CD4-positive, CD25-positive, alpha-beta regulatory T cell (primary cell): ENCODE measurements around the gene CEACAM6. TPM values are rescaled to one million over a fixed set of nuclear protein-coding genes. Genes with fewer than 3 reads are reported as not detected.

Source experiments
- ATAC-seq, 2 donors: fragments of 150-1000 bp; cut with Tn5 transposase; one replicate each; pipeline ENCODE4 v1.10.0; 2021; ENCODE audit warnings: low read depth in 2 of 2, moderate number of reproducible peaks in 2 of 2, moderate library complexity in 1 of 2
- DNase-seq, 3 donors: peaks; one replicate each; pipeline versions ENCODE4 v3.0.0 to v3.0.0-alpha.2; 2012 to 2022; ENCODE audit warnings: mixed read lengths in 1 of 3
- H3K27ac ChIP-seq: one replicate; pipeline ENCODE4 v1.7.0; 2013; ENCODE audit warnings: mild to moderate bottlenecking, low read length; ENCODE audit not compliant: insufficient read depth, poor library complexity, severe bottlenecking
- H3K27me3 ChIP-seq: one replicate; pipeline ENCODE4 v1.7.0; 2013; ENCODE audit warnings: low read length; ENCODE audit not compliant: control insufficient read depth, insufficient read depth
- H3K36me3 ChIP-seq: one replicate; pipeline ENCODE4 v1.7.0; 2013; ENCODE audit warnings: mild to moderate bottlenecking, low read length, moderate library complexity; ENCODE audit not compliant: control insufficient read depth, insufficient read depth
- H3K4me1 ChIP-seq: 2 replicates; pipeline ENCODE4 v1.7.0; 2013; ENCODE audit warnings: mild to moderate bottlenecking, low read length; ENCODE audit not compliant: insufficient read depth, control insufficient read depth, poor library complexity, severe bottlenecking
- H3K4me3 ChIP-seq: one replicate; pipeline ENCODE4 v1.7.0; 2013; ENCODE audit warnings: low read depth, mild to moderate bottlenecking, low read length, moderate library complexity
- H3K9me3 ChIP-seq, 2 experiments: 1 replicate in 1 of 2; 2 replicates in 1 of 2; pipeline ENCODE4 v1.7.0; 2013; ENCODE audit warnings: low read length in 2 of 2, mild to moderate bottlenecking in 1 of 2, moderate library complexity in 1 of 2; ENCODE audit not compliant: control insufficient read depth in 2 of 2
- H3K27ac Mint-ChIP-seq, 3 donors: one replicate each; pipeline ENCODE4 v1.8.0; 2020 to 2022; ENCODE audit warnings: mild to moderate bottlenecking in 3 of 3, mixed read lengths in 3 of 3, moderate library complexity in 2 of 3
- H3K27me3 Mint-ChIP-seq: one replicate; pipeline ENCODE4 v1.8.0; 2022; ENCODE audit warnings: mild to moderate bottlenecking, mixed read lengths
- H3K36me3 Mint-ChIP-seq: one replicate; pipeline ENCODE4 v1.8.0; 2020; ENCODE audit warnings: mixed read lengths
- H3K4me1 Mint-ChIP-seq, 4 donors: one replicate each; pipeline ENCODE4 v1.8.0; 2020 to 2022; ENCODE audit warnings: mixed read lengths in 4 of 4, mild to moderate bottlenecking in 1 of 4
- H3K4me3 Mint-ChIP-seq, 4 donors: one replicate each; pipeline ENCODE4 v1.8.0; 2020 to 2022; ENCODE audit warnings: mild to moderate bottlenecking in 4 of 4, mixed read lengths in 4 of 4, moderate library complexity in 3 of 4
- H3K9me3 Mint-ChIP-seq, 7 donors: one replicate each; pipeline ENCODE4 v1.8.0; 2020 to 2022; ENCODE audit warnings: mixed read lengths in 7 of 7, mild to moderate bottlenecking in 3 of 7, moderate library complexity in 2 of 7
- polyA plus RNA-seq, 4 donors: library from polyadenylated mRNA; unstranded; fragments of 300-500 nt; fragmentation: Illumina TruSeq; gene quantifications; one replicate each; pipeline ENCODE4 v1.2.3, GENCODE V29; 2021
- total RNA-seq: library from RNA; stranded (reverse); gene quantifications from one replicate; pipeline ENCODE4 v1.2.3, GENCODE V29; 2022

The CEACAM6 gene
- total and polyA plus RNA-seq, 5 donors from 2014 or later, result not detected

DNA sequence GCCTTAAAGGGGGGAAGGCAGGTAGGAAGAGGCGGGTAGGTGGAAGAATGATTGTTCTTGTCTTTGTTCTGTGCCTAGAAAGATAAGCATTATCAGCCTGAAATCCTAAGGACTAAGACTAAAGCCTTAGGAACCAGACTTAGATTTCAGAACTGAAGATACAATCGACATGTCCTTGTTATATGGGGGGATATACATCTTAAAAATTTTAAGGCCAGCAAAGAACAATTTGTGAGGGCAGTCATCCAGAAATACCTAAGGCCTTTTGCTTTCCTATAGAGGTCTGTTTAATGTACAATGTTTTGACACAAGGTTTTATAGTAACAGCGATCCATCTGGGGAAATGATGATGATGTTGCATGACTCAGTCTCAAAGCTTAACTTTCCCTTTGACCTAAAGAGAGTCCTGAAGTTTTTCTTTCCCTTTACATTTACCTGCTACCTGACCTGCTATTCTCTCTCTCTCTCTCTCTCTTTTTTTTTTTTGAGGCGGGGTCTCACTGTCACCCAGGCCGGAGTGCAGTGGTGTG lies 20.2 kb upstream of the CEACAM6 start:
- peaks cover 0 to 1% (median 0%) of the 10 kb centered on the region in 7 donors for H3K9me3 Mint-ChIP-seq
- H3K9me3 ChIP-seq, result no peaks in the 10 kb centered on the region
- no peaks in the 10 kb centered on the region for H3K4me1 Mint-ChIP-seq
- H3K27ac Mint-ChIP-seq, result no peak overlapping the region
- H3K4me3 ChIP-seq, result no peak overlapping the region
- ATAC-seq (no peak), DNase-seq (no peak)
- no peak overlapping the region for H3K4me3 Mint-ChIP-seq
- H3K27me3 ChIP-seq, result peaks cover 8% of the 10 kb centered on the region
- H3K27ac ChIP-seq, result no peak overlapping the region
- no peaks in the 10 kb centered on the region for H3K36me3 ChIP-seq
- no peaks in the 10 kb centered on the region for H3K36me3 Mint-ChIP-seq
- no peaks in the 10 kb centered on the region for H3K4me1 ChIP-seq
- peaks cover 40% of the 10 kb centered on the region for H3K27me3 Mint-ChIP-seq

GRCh38 chr19:41739361-41739760 lies 16.0 kb upstream of the CEACAM6 start:
- Histone ChIP-seq H3K27me3 (peaks cover 8% of the 10 kb centered on the region), H3K4me1 (no peaks in the 10 kb centered on the region), H3K27ac (no peak overlapping the region), H3K9me3 (no peaks in the 10 kb centered on the region), H3K4me3 (no peak overlapping the region), H3K36me3 (no peaks in the 10 kb centered on the region)
- Mint-ChIP-seq H3K27ac (no peak overlapping the region), H3K36me3 (no peaks in the 10 kb centered on the region), H3K4me1 (peaks cover 0 to under 1% (median 0%) of the 10 kb centered on the region in 4 donors), H3K4me3 (no peak overlapping the region), H3K27me3 (peaks cover 53% of the 10 kb centered on the region), H3K9me3 (peaks cover 0 to 1% (median 0%) of the 10 kb centered on the region in 7 donors)
- DNase-seq, result no peak
- no peak for ATAC-seq

DNA sequence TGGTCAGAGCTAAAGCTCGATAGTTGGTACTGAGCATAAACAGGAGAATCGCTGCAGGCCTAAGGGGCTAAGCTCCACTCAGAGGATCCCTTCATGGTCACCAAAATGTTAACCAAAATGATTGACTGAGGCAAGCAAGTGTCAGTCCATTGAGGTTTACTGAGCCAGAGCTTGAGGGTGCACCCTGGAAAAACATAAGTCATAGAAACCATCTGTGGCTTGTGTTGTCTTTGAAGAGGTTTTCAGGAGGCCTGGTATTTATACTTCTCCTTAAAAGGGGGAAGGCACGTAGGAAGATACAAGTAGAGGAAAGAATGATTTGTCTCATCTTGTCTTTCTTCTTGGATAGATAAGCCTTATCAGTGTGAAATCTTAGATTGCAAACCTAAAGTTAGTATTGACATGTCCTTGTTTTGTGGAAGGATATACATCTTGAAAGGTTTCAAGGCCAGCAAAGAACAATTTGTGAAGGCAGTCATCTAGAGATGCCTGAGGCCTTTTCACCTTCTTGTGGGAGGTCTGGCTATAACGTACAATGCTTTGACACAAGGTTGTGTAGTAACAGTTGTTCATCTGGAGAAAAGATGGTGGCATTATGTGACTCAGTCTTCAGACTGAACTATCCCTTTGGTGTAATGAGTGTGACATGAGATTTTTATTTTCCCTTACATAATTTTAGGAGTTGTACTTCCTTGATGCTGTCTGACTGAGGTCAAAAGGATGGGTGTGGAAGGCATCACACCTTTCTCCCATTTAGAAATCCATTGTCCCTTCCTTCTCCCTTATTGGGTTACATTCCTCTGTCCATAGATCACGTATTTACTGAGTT lies 14.7 kb upstream of the CEACAM6 start:
- Histone ChIP-seq H3K27me3 (peaks cover 8% of the 10 kb centered on the region), H3K9me3 (no peaks in the 10 kb centered on the region), H3K4me3 (no peak overlapping the region), H3K36me3 (no peaks in the 10 kb centered on the region), H3K27ac (no peak overlapping the region), H3K4me1 (no peaks in the 10 kb centered on the region)
- no peaks in the 10 kb centered on the region for H3K9me3 Mint-ChIP-seq
- ATAC-seq (no peak), DNase-seq (no peak)
- no peak overlapping the region for H3K27ac Mint-ChIP-seq
- H3K4me1 Mint-ChIP-seq, result peaks cover 0 to 6% (median 0%) of the 10 kb centered on the region in 4 donors
- H3K4me3 Mint-ChIP-seq, result no peak overlapping the region
- no peaks in the 10 kb centered on the region for H3K36me3 Mint-ChIP-seq
- peaks cover 47% of the 10 kb centered on the region for H3K27me3 Mint-ChIP-seq

- Mint-ChIP-seq H3K4me3 (no peak overlapping the region), H3K4me1 (peaks cover 0 to 7% (median 0%) of the 10 kb centered on the region in 4 donors), H3K27ac (no peak overlapping the region), H3K36me3 (no peaks in the 10 kb centered on the region), H3K9me3 (no peaks in the 10 kb centered on the region), H3K27me3 (peaks cover 45% of the 10 kb centered on the region)
- Histone ChIP-seq H3K4me3 (no peak overlapping the region), H3K27ac (no peak overlapping the region), H3K27me3 (peaks cover 7% of the 10 kb centered on the region), H3K9me3 (no peaks in the 10 kb centered on the region), H3K4me1 (no peaks in the 10 kb centered on the region), H3K36me3 (no peaks in the 10 kb centered on the region)
- ATAC-seq (no peak), DNase-seq (no peak)
Measured at GRCh38 chr19:41741244-41741554, 14.1 kb upstream of the CEACAM6 start.

DNA sequence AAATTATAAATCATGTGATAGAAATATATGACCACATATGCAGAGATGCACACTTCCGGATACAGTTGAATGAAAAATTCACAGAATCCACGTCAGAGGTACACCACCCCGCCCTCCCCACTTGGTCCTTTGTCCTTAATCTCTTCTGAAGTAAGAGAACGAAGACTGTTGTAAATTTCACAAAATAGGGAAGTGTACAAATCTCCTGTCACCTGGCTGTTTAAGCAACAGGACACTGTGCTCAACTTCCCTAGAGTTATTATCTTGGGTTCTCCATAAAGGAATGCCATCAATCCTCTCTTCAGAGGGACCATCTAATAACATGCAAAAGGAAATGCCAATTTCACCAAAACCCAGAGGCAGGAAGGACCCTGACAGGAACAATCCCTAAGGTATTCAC lies 10.5 kb upstream of the CEACAM6 start:
- H3K27me3 ChIP-seq, result peaks cover 5% of the 10 kb centered on the region
- Mint-ChIP-seq H3K36me3 (no peaks in the 10 kb centered on the region), H3K27ac (peak overlapping the region in 1 of 3 donors; percentile 6), H3K27me3 (peaks cover 52% of the 10 kb centered on the region), H3K9me3 (no peaks in the 10 kb centered on the region), H3K4me1 (peaks cover 0 to 13% (median 0%) of the 10 kb centered on the region in 4 donors), H3K4me3 (no peak overlapping the region)
- H3K27ac ChIP-seq, result no peak overlapping the region
- H3K4me3 ChIP-seq, result no peak overlapping the region
- no peaks in the 10 kb centered on the region for H3K4me1 ChIP-seq
- no peaks in the 10 kb centered on the region for H3K9me3 ChIP-seq
- H3K36me3 ChIP-seq, result no peaks in the 10 kb centered on the region
- peak in 1 of 3 donors; percentile 37 for DNase-seq
- ATAC-seq, result no peak

GRCh38 chr19:41745756-41746155 lies 9.6 kb upstream of the CEACAM6 start:
- Mint-ChIP-seq H3K27me3 (peaks cover 49% of the 10 kb centered on the region), H3K36me3 (no peaks in the 10 kb centered on the region), H3K9me3 (no peaks in the 10 kb centered on the region), H3K4me3 (no peak overlapping the region), H3K27ac (no peak overlapping the region), H3K4me1 (peaks cover 0 to 13% (median 0%) of the 10 kb centered on the region in 4 donors)
- H3K27ac ChIP-seq, result no peak overlapping the region
- H3K9me3 ChIP-seq, result no peaks in the 10 kb centered on the region
- no peaks in the 10 kb centered on the region for H3K36me3 ChIP-seq
- DNase-seq (no peak), ATAC-seq (no peak)
- H3K4me1 ChIP-seq, result no peaks in the 10 kb centered on the region
- H3K27me3 ChIP-seq, result peaks cover 5% of the 10 kb centered on the region
- H3K4me3 ChIP-seq, result no peak overlapping the region

- Mint-ChIP-seq H3K4me1 (peaks cover 0 to 13% (median 0%) of the 10 kb centered on the region in 4 donors), H3K27me3 (peaks cover 50% of the 10 kb centered on the region)
Measured at GRCh38 chr19:41746593-41747227, 8.6 kb upstream of the CEACAM6 start.

More at GRCh38 chr19:41746593-41747227, 8.6 kb upstream of the CEACAM6 start:
- H3K27ac Mint-ChIP-seq, result peak overlapping the region in 1 of 3 donors; percentile 22
- Histone ChIP-seq H3K36me3 (no peaks in the 10 kb centered on the region), H3K27me3 (peaks cover 5% of the 10 kb centered on the region), H3K4me3 (no peak overlapping the region), H3K9me3 (no peaks in the 10 kb centered on the region), H3K4me1 (no peaks in the 10 kb centered on the region), H3K27ac (no peak overlapping the region)
- no peaks in the 10 kb centered on the region for H3K36me3 Mint-ChIP-seq
- DNase-seq, result peak; percentile 7 to 71 (median 51)
- H3K4me3 Mint-ChIP-seq, result no peak overlapping the region
- peak; percentile 65 to 66 for ATAC-seq
- H3K9me3 Mint-ChIP-seq, result no peaks in the 10 kb centered on the region
